Adrenal gland (tissue), 12 donors: ENCODE results near the gene CADPS. TPM values are rescaled to one million over a fixed set of nuclear protein-coding genes. Genes with fewer than 3 reads are reported as not detected.
"Not testable (repeated sequence)": the region's sequence is repeated elsewhere in the genome, so short reads cannot be mapped to it uniquely, and the experiment has no call there.

Experiments used
- DNase-seq, 7 donors: peaks; one replicate each; pipeline ENCODE4 v3.0.0-alpha.2; 2019 to 2020
- H3K27ac ChIP-seq, 5 donors: fragments of 200-600 bp; sonication (generic) in 4 of 5; 1 replicate in 3 of 5; 2 replicates in 2 of 5; pipeline versions ENCODE4 v1.5.1 to v1.8.0; 2016 to 2020; ENCODE audit warnings: mild to moderate bottlenecking in 1 of 5
- H3K27me3 ChIP-seq: fragments of 200-600 bp; 2 replicates; pipeline ENCODE4 v1.8.0; 2021
- H3K36me3 ChIP-seq, 2 donors: fragments of 200-600 bp; replicated peaks in 1 of 2; 1 replicate in 1 of 2; 2 replicates in 1 of 2; pipeline versions ENCODE4 v1.5.1 to v1.8.0; 2018 to 2022
- H3K4me1 ChIP-seq, 2 donors: fragments of 200-600 bp; replicated peaks in 1 of 2; 1 replicate in 1 of 2; 2 replicates in 1 of 2; pipeline versions ENCODE4 v1.5.1 to v1.8.0; 2018 to 2021
- H3K4me3 ChIP-seq, 4 donors: fragments of 200-600 bp; sonication (generic) in 3 of 4; one replicate each; pipeline ENCODE4 v1.5.1; 2016 to 2018
- H3K9me3 ChIP-seq, 3 donors: fragments of 200-600 bp; sonication (generic) in 1 of 3; replicated peaks in 1 of 3; 1 replicate in 2 of 3; 2 replicates in 1 of 3; pipeline versions ENCODE4 v1.5.1 to v1.8.0; 2016 to 2021
- CTCF ChIP-seq, 6 experiments: fragments of 450-650 bp in 4 of 6; fragments of 200-600 bp in 2 of 6; sonication (generic) in 1 of 6; IDR thresholded peaks; 1 replicate in 5 of 6; 2 replicates in 1 of 6; pipeline versions ENCODE4 v1.5.1 to v1.8.0; 2016 to 2021; ENCODE audit warnings: antibody characterized with exemption in 6 of 6, mild to moderate bottlenecking in 2 of 6, moderate library complexity in 1 of 6
- POLR2A ChIP-seq, 2 donors: fragments of 450-650 bp; IDR thresholded peaks; one replicate each; pipeline ENCODE4 v1.6.1; 2017; ENCODE audit warnings: antibody characterized with exemption in 2 of 2, mild to moderate bottlenecking in 2 of 2, moderate library complexity in 1 of 2
- WGBS, 4 donors: extraction: QIAGEN DNeasy Blood & Tissue Kit in 2 of 4; methylation state at CpG; one replicate each; pipeline versions ENCODE4 v1.1.5 to v1.1.7; 2013 to 2017; 5-methylcytosine and 5-hydroxymethylcytosine counted together
- intact Hi-C, 2 donors: fragments of 100-400 bp; cut with DNase I; formaldehyde crosslinking; loops; one replicate each; pipeline versions ENCODE4 v1.14.1 to v1.15.0; 2022 to 2023
- polyA plus RNA-seq, 3 donors: library from polyadenylated mRNA; stranded (reverse); fragments of 200-250 nt in 2 of 3; fragments of 350-450 nt in 1 of 3; fragmentation: Illumina TruSeq in 1 of 3; extraction: RNeasy Lipid Tissue Mini Kit (QIAGEN cat#74804) in 1 of 3; gene quantifications; one replicate each; pipeline ENCODE4 v1.2.3, GENCODE V29; 2013 to 2014
- total RNA-seq, 9 donors: library from RNA; depleted of rRNA in 4 of 9; stranded (reverse); fragments of >200 nt in 4 of 9; fragments of 120-200 nt in 1 of 9; fragmentation: NEBNext Ultra II Directional in 1 of 9; extraction: Animal tissue kit (Norgen Biotek cat#: 25700) in 1 of 9; gene quantifications; one replicate each; pipeline versions ENCODE4 v1.1.0 to v1.2.4, GENCODE V29; 2013 to 2023
- donor health status: healthy with polysubstance abuse.
- donor health status: Bipolar disorder and iron deficiency.
- donor health status: DM: yes; HTN: yes; CAD: no.
- donor health status: DM: no; HTN: no; CAD: no.
- donor health status: DM: no; HTN: no; CAD: no.
- donor health status: DM: yes; HTN: yes; CAD: no.

The CADPS gene
- total and polyA plus RNA-seq, 12 donors, result 0.24 to 36.5 (median 11.2) TPM; not detected in 2

GRCh38 chr3:62585861-62586260 lies 289.4 kb downstream of the CADPS start:
- Histone ChIP-seq H3K4me3 (no peak overlapping the region), H3K36me3 (no peaks in the 10 kb centered on the region), H3K4me1 (no peaks in the 10 kb centered on the region), H3K27ac (no peak overlapping the region), H3K27me3 (no peaks in the 10 kb centered on the region), H3K9me3 (no peaks in the 10 kb centered on the region)
- no peak for DNase-seq
- WGBS, 4 donors, result 54 to 74% (median 62%) methylated on average over 4 of the region's 4 CpGs
- TF ChIP-seq CTCF (IDR thresholded peaks at IDR 0.05) (no peak), POLR2A (IDR thresholded peaks at IDR 0.05) (no peak)
- intact Hi-C loops, result no loop called here

DNA sequence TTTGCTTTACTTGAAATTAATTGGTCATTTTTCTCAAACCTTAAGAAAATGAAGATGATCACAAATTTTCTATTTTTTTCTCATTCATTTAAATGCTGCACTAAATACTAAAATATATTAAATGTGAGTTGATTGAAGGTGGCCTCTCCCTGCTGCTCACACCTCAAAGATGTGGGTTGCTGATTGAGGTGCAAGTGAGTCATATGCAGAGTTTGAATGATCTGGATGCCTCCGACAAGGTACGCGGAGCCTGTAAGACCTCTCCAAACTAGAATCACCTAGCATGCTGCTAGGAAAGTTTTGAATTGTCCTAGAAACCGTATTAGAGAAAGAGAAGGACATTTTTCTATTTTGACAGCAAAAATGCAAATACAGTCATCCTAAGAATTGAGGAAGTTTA lies 290.6 kb downstream of the CADPS start:
- no peak overlapping the region for H3K27ac ChIP-seq
- H3K9me3 ChIP-seq, result no peaks in the 10 kb centered on the region
- no peaks in the 10 kb centered on the region for H3K4me1 ChIP-seq
- WGBS, 4 donors, result 72 to 79% (median 76%) methylated on average over 4 of the region's 4 CpGs
- H3K36me3 ChIP-seq, result no peaks in the 10 kb centered on the region
- TF ChIP-seq POLR2A (IDR thresholded peaks at IDR 0.05), result no peak
- TF ChIP-seq CTCF (IDR thresholded peaks at IDR 0.05), result no peak
- intact Hi-C loops, result no loop called here
- H3K4me3 ChIP-seq, result no peak overlapping the region
- no peaks in the 10 kb centered on the region for H3K27me3 ChIP-seq
- no peak for DNase-seq

DNA sequence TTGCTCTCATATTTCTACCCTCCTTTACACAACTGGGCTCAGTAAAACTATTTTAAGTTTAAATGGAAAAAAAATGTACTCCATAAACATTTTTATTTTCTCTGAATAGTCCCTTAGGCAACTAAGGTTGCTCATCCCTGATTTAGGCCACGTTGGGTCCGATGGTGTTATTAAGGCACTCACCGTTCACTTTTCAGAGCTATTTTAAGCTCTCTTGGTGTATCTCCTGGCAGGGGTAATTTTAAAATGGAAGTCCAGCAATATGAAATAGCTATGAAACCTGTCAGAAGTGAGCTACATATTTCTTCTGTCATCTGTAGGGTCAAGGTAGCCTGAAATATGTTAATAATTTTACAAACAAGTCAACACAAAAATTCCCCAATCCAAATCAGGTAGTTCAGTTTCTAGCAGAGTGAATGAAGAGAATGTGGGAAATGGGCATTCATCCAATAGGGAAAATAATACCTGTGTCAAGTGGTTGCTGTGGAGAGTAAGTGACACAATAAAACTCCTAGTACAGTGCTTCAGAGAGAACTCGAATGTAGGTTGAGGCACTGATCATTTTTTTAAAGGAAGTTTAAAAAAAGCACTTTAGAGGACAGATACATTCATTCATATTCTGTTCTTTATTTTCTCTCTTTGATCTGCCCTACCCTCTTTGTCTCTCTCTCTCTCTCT lies 292.6 kb downstream of the CADPS start:
- no peak for DNase-seq
- TF ChIP-seq CTCF (IDR thresholded peaks at IDR 0.05) (no peak), POLR2A (IDR thresholded peaks at IDR 0.05) (no peak)
- Histone ChIP-seq H3K9me3 (no peaks in the 10 kb centered on the region), H3K4me3 (no peak overlapping the region), H3K4me1 (no peaks in the 10 kb centered on the region), H3K27me3 (no peaks in the 10 kb centered on the region), H3K27ac (no peak overlapping the region), H3K36me3 (no peaks in the 10 kb centered on the region)
- intact Hi-C loops, result no loop called here
- WGBS, 4 donors, result 52 to 69% (median 58%) methylated on average over 4 of the region's 4 CpGs

DNA sequence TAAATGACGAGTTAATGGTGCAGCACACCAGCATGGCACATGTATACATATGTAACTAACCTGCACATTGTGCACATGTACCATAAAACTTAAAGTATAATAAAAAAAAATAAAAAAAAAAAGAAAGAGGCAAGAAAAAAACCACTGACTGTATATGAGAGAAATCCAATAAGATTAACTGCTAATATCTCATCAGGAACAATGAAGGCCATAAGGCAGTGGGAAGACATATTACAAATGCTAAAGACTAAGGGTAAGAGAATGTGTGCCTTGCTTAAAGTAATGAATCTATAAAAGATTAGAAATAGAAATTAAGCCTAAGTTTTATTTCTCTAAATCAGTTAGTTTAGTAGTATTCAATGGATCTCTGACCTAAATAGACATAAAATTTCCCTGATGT lies 294.7 kb downstream of the CADPS start:
- H3K4me3 ChIP-seq, DNase-seq, H3K27me3 ChIP-seq, intact Hi-C loops, H3K36me3 ChIP-seq, H3K4me1 ChIP-seq, H3K27ac ChIP-seq, H3K9me3 ChIP-seq: not testable (repeated sequence)
- 70 to 100% (median 80%) methylated on average over 1 of the region's 1 CpG for WGBS, 4 donors

GRCh38 chr3:62577153-62577552 lies 298.1 kb downstream of the CADPS start:
- no peak overlapping the region for H3K4me3 ChIP-seq
- no peak for DNase-seq
- no peaks in the 10 kb centered on the region for H3K27me3 ChIP-seq
- TF ChIP-seq POLR2A (IDR thresholded peaks at IDR 0.05), result no peak
- no peak for TF ChIP-seq CTCF (IDR thresholded peaks at IDR 0.05)
- H3K9me3 ChIP-seq, result no peaks in the 10 kb centered on the region
- intact Hi-C loops, result no loop called here
- no peak overlapping the region for H3K27ac ChIP-seq
- no peaks in the 10 kb centered on the region for H3K4me1 ChIP-seq
- 70 to 84% (median 81%) methylated on average over 1 of the region's 1 CpG for WGBS, 4 donors
- no peaks in the 10 kb centered on the region for H3K36me3 ChIP-seq
